Activated T-helper 1 cell treated with Interleukin-2 at 50 U/mL for 16 hours (primary cell): Measurements from ENCODE around the gene DUS2.
"Not testable (repeated sequence)": the region's sequence is repeated elsewhere in the genome, so short reads cannot be mapped to it uniquely, and the experiment has no call there.

ENCODE experiments used
- DNase-seq: peaks from one replicate; pipeline ENCODE4 v3.0.0-alpha.2; 2020; ENCODE audit warnings: low read depth

DUS2 gene

DNA sequence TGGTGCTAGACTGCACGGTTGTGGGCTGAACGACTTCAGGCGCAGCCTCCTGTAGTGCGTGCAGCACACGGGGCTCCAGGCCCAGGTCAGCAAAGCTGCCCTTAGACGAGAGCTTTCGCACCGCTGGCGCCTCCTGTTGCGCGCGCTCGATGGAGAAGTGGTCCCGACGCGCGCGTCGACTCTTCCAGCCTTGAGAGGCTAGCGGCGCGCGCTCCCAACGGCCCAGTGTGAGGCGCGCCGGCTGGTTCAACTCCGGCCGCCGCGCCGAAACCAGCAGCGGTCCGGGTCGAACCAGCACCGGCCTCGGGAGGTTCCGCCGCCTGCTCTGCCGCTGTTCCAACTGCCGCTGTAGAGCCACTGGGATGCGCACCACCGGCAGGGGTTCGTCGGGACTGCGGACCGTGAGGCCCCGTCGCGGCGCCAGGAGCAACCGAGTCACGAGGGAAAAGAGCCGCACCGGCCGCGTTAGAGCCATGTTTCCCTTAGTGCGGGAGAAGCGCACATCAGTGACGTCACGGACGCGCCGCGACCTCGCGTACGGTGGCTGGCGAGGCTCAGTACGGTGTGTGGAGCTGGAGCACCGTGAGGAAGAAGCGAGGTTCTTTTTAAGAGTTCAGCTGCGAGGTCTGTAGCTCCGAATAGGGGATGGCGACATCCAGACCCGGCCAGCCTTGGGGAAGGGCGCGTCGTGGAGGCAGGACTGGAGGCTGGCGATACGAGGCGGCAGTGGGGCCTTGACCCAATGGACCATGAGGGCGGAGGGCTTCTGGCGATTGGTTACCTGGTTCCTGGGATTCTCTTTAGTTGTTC, at the start of gene DUS2, which contains the start of gene DDX28:
DUS2 (plus strand) TSS at position 557 of the 810 bp plus-strand sequence. CDS start 14,740 bp downstream, outside the sequence.
DDX28 (minus strand) TSS at position 505 of the 810 bp plus-strand sequence; CDS start at position 475, 30 bp downstream.
- peak; percentile 91 for DNase-seq

DNA sequence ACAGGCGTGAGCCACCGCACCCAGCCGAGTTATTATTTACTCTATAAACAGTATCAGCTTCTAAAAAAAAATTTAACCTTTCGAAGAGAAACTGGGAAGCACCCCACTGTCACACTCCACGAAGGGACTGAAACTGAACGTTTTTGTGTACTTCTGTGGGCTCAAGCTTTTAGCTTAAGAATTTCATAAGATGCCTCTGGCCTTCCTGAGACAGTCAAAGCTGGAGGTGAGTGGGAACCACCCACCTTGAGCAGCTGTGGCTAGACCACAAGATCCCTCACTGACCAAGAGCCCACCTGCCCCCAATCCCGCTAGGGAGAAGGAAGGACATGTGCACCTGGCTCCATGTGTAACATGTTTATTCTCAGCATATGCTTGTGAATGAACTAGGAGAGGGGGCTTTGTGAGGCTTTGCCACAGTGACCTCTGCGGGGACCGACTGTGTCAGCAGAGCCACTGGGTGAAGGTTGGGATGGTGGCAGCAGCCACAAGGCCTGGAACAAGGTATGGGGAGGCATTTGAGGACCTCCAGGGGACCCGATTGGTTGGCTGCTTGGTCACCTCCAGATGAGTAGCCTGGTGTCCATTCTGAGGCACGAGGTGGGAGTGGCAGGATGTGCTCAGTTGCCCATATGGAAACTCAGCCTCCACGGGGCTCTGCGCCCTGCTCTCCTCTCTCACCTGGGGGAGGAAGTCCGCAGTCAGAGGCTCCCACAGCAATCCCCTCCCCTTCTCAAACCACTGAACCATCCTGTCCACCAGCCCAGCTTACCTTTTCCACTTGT, 47.6 kb upstream of the DUS2 start:
- no peak for DNase-seq

DNA sequence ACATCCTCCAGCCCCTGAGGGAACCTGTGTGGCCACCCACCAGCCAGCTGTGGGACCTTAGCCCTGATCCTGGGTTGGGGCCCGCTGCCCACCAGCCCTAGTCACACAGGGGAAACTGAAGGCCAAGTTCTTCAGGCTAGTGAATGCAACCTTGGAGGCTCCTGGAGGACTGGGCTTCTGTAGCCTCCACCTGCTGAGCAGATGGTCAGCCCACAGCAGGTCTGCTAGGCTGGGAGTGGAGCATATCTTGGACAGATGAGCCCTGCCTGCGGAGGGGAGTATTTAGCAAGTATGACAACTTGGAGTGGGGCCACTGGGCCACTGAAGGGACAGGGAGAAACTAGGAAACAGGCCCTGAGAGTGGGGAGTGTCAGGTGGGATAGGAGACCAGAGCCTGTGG, 46.9 kb upstream of the DUS2 start:
- no peak for DNase-seq

DNA sequence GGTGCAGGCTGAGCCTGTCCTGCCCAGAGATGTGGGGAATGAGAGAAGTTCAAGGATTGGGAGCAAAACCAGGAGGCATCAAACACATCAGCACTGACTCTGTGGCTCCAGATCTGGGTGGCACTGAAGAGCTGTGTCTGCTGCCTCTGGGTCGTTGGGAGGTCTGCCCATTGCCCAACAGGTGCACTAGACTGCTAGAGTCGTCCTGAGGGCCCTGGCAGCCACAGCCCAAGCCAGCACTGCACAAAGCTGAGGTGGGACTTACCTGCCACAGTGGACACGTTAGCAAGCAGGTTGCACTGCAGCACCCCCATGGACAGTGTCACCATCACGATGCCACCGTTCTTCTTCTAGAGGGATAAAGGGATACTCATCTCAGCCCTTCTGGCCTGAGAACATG, 46.1 kb upstream of the DUS2 start:
- no peak for DNase-seq

DNA sequence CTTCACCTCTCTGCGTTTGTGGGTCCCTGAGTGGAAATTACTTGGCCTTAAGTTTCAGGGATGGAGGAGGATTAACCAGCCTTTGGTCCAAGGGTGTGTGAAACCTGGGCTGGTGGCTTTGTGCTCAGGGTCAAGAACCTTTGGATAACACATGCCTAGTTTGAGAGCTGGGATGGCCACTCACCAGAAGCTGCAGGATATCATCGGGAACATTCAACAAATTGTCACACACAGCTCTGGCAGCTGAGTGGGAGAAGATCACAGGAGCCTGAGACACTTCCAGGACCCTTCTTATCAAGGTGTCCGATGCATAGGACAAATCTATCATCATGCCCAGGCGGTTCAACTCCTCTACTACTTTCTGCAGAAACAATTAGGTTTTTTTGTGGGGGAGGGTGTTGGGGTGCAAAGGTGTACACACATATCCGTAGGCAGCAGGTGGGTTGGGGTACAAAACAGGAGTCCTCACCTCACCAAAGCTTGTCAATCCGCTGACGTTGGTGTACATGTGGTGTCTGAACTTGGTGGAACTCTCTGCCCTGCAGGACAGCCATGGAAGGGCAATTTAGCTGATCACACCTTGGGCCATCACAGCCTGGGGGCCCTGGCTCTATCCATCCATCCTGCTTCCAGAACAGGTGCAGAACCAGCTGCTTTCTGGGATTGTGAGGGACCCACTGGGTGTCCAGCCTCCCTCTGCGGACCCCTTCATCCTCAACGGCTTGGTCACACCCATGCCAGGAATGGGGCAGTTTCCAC, 45.4 kb upstream of the DUS2 start:
- DNase-seq = no peak

DNA sequence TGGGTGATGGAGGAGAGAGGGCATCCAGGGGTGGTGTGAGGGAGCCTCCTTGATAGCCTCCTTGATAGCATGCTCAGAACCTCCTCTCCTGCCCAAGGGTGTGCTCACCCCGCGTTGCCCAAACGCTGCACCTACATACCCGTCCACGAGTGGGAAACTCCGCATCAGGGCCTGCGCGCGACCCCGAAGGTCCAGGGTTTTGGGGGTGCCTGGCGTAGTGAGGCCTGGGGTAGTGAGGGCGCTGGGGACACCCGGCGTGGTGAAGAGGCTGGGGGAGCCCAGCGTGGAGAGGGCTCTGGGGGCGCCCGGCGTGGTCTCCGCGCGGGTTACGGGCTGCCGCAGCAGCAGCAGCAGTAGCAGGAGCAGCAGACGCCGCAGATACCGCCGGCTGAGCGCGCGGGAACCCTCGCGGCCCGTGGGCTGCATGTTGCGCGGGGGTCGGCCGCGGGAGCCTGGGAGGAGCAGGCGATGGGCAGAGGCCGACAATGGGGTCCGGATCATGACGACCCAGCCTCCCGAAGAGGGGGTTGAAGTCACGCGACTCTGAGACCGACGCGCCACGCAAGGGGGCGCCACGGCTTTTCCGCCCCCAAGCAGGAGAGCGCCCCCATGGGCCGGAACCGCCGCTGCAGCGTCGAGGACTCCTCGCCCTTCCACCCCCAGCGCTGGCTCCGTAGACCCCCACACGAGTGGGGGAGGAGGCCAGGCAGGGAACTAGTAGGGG, 43.0 kb upstream of the DUS2 start, which contains the start of gene DPEP3:
DPEP3 (minus strand) TSS at position 545 of the 724 bp plus-strand sequence; CDS start at position 426, 119 bp downstream.
- DNase-seq = no peak

DNA sequence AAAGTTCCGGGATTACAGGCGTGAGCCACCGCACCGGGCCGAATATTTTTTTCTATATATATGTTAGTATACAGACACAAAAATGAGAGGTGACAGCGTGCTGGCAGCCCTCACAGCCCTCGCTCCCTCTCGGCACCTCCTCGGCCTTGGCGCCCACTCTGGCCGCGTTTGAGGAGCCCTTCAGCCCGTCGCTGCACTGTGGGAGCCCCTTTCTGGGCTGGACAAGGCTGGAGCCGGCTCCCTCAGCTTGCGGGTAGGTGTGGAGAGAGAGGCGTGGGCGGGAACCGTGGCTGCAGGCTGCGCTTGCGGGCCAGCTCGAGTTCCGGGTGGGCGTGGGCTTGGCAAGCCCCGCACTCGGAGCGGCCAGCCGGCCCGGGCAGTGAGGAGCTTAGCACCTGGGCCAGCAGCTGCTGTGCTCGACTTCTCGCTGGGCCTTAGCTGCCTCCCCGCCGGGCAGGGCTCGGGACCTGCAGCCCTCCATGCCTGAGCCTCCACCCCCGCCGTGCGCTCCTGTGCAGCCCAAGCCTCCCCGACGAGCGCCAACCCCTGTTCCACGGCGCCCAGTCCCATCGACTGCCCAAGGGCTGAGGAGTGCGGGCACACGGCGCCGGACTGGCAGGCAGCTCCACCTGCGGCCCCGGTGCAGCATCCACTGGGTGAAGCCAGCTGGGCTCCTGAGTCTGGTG, 40.9 kb upstream of the DUS2 start:
- DNase-seq = no peak

DNA sequence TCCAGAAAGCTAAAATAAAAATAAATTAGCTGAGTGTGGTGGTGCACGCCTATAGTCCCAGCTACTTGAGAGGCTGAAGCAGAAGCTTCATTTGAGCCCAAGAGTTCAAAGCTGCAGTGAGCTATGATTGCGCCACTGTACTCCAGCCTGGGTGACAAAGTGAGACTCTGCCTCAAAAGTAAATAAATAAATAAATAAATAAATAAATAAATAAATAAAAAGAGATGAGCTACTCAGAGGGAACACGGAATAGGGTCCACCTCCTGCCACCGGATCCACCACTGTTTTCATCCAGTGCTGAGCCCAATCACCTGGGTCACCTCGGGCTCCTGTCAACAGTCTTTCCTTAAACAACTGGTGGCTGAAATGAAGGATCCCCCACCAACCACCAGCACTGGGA, 36.1 kb upstream of the DUS2 start:
- DNase-seq = no peak

DNA sequence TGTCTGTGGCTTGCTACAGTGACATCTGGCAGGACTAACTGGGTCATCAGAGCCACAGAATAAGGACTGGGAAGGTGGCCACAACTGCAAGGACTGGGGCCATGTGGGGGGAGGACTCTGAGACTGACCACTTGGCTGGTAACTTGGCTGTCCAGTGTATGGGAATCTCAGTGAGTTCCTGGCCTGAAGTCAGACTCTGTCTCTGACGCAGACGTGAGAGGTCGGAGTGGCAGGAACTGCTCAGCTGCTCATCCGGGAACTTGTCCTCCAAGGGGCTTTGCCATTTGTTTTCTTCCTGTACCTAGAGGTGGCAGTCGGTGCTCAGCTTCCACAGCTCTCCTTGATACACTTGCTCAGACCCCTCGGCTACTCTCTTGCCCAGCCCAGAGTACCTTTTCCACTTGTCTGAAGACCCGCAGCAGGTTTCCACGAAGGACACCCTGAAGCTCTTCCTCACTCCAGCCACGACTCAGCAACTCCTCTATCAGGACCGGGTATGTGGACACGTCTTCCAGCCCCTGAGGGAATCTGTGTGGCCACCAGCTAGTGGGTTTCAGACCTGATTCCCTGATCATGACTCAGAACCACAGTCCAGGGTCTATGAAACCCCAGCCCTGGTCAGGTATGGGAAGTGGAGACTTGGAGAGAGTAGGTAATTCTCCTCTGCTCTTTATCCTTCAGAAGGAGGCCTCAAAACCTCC, 35.5 kb upstream of the DUS2 start:
- no peak for DNase-seq

DNA sequence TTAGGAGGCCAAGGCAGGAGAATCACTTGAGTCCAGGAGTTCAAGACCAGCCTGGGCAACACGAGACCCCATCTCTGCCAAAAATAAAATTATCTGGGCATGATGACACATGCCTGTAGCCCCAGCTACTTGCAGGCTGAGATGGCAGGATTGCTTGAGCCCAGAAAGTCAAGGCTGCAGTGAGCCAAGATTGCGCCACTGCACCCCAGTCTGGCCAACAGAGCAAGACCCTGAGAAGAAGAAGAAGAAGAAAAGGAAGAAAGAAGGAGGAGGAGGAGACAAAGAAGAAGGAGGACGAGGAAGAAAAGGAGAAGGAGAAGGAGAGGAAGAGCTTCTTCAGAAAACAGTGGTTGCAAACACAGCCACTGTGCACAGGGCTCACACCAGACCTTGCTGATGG, 34.4 kb upstream of the DUS2 start:
- DNase-seq = no peak

DNA sequence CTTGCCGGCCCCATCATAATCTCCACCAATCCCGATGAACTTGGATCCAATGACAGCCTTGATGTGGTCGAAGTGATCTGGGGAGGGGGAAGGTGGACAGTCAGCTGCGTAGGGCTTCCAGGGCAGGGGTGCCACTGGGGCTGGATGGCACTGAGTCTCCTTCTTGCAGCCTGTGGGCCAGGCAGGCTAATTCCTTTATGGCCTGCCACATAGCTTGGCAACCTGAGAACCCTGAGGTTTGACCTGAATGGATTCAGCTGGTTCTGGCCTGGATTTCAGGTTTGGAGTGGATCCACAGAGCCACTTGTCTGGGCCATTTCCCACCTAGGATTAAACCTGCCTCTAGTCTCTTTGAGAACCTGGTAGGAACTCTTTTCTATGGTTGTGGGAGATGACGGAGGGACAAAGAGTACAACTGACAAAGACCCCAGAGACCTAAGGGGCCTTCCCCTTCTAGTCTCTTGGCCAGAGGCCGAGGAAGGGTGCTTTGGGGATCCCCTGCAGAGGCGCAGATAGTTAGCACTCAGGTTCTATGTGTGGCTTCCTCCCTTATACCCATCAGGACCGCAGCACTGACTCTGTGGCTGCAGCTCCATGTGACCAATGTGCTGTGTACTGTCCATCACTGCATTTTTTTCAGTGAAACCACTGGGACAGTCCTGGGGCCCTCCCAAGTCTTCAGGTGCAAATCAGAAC, 33.6 kb upstream of the DUS2 start:
- DNase-seq = no peak

DNA sequence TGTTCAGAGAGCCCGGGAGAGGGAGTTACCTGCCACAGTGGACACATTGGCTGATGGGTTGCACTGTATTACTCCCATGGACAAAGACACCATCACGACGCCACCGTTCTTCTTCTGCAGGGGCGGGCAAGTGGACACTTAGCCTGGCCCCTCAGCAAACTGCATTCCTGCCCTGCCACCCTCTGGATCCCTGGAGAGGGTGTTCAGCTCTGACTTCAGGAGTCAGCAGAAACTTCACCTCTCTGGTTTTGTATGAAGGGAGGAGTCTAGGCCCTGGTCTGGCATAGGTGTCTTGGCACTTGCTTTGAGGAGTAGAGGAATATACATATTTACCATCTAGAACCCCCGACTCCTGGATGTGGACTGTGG, 33.1 kb upstream of the DUS2 start:
- no peak for DNase-seq

DNA sequence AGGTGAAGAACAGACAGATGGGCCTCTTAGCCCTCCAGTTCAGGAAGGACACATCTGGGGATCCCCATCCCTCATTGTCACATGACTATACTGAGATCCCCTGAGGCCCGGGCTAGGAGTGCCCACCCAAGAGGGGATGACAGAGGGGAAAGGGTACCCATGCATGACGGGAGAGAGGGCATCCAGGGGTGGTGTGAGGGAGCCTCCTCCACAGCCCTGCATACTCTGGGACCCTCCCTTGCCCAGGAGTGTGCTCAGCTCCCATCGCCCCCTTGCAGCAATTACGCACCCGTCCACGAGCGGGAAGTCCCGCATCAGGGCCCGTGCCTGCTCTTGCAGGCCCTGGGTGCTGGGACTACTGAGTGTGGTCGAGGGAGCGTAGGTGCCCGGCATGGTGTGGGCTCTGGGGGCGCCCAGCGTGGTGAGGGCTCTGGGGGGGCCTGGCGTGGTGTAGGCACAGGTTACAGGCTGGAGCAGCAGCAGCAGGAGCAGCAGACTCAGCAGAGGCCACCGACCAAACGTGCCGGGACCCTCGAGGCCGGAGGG, 30.4 kb upstream of the DUS2 start:
- DNase-seq = no peak

DNA sequence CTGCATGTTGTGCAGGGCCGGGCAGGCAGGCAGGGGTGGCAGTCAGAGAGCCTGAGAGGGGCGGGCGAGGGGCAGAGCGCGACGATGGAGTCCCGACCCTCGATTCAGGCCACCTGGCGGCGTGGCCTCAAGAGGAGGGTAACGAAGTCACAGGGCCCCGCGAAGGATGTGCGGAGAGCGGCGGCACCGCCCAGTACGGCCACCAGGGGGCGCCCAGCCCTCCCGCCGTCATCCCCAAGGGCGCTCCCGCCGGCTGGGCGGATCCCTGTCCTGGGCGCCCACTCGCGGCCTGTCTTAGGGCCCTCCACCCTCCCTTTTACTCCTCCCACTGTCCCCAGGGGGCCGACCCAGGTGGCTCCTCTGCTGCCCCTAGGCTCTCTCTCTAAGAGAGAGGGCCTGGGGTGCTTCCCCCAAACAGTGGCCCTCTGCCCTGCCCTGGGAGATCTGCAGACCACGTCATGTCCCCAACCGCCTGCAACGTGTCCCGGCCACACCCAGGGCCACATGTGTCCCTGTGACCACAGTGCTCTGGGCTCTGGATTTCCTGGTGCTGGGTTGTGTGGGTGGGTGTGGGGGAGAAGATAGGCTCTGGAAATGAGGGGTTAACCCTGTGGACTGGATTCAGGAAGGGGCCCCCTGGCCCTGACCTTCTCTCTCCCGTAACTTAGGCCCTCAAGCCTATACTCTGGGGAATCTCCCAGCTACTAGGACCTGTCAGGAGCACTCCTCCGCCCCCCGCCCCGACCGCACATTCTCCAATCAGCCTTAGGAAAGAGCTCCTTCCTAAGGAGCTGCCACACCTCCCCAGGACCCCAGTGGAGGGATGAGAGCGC, 29.7 kb upstream of the DUS2 start:
- DNase-seq = peak; percentile 74

DNA sequence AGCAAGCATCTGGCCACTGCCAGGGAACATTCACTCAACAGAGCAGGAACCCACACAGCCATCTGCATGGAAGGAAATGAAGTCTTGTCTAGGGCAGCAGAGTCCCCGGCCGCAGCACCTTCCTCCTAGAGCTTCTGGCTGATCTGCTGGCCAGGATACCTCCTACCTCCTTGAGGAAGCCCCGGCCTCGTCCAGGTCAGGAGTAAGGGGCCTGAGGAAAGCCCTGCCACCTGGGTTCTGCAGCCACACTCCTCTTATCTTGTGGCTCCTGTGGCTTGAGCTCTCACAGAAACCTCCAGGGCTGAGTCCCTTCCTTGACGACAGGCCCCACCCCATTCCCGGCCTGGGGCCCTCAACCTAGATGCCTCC, 29.1 kb upstream of the DUS2 start:
- DNase-seq = not testable (repeated sequence)

DNA sequence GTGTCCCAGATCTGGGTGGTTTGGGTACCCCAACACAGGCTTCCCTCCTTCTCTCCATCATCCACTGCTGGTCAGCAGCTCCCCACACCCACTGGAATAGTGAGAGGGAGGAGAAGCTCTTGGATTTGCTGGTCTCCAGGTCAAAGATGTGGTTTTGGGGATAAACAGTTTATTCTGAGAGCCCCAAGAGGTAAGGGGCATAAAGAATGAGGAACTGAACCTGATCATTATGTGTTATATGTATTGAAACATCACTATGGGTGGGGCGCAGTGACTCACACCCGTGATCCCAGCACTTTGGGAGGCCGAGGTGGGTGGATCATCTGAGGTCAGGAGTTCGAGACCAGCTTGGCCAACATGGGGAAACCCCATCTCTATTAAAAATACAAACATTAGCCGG, 27.7 kb upstream of the DUS2 start:
- no peak for DNase-seq

DNA sequence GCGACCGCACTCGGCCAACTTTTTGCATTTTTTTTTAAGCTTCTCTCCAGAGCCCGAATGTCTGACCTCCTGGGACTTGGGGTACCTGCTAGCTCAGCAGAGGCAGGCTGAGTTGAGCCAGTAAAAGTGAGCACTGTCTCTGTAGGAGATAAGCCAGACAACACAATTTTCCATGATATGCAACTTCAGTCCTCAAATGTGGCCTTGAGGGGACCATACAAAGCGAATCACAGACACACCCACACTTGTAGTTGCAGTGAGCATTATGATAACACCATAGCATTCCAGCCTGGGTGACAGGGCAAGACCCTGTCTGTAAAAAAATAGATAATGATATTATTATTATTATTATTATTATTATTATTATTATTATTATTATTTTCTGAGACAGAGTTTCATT, 26.4 kb upstream of the DUS2 start:
- no peak for DNase-seq

DNA sequence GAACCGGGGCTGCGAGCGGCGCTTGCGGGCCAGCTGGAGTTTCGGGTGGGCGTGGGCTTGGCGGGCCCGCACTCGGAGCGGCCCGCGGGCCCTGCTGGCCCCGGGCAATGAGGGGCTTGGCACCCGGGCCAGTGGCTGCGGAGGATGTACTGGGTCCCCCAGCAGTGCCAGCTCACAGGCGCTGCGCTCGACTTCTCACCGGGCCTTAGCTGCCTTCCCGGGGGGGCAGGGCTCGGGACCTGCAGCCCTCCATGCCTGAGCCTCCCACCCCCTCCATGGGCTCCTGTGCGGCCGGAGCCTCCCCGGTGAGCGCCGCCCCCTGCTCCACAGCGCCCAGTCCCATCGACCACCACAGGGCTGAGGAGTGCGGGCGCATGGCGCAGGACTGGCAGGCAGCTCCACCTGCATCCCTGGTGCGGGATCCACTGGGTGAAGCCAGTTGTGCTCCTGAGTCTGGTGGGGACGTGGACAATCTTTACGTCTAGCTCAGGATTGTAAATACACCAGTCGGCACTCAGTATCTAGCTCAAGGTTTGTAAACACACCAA, 24.8 kb upstream of the DUS2 start:
- not testable (repeated sequence) for DNase-seq
